ENCODE results near the gene KRT6A.

DNA sequence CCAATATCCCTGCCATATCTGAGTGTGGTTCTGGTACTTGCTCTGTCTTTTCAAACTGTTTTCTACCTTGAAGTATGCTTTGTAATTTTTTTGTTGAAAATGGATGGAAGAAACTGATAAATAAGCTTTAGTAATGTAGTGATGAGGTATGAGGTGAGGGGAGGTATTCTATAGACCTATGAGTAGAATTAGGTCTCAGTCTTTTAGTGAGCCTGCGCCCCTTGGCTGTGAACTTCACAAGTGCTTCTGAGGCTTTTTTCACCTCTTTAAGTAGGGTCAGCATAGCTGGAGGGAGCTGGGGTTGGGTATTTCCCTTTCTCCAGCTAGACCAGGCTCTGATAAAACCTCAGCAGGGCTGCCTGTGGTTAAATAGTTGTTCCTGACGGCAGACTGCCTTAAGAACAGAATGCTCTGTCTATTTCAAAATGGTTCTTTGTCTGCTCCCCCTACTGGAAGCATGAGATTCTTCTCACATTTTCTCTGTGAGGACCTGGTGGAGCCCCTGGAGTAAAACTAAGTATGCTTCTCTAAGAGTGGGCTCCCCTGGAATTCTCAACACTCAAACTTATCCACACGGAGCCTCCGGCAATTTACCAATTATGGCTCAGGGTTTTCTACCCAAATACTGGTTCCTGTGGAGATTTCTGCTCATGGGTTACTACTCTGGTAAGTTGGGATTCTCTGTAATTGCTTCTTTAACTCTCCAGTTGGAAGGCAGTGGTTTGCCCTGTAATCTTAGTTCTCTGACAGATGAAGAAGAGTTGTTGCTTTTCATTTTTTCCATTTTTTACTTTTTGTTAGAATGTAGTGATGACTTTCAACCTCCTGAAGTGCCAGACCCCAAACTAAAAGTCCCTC lies 14.0 kb upstream of the KRT6A start:
- TF ChIP-seq, protein P1, sequence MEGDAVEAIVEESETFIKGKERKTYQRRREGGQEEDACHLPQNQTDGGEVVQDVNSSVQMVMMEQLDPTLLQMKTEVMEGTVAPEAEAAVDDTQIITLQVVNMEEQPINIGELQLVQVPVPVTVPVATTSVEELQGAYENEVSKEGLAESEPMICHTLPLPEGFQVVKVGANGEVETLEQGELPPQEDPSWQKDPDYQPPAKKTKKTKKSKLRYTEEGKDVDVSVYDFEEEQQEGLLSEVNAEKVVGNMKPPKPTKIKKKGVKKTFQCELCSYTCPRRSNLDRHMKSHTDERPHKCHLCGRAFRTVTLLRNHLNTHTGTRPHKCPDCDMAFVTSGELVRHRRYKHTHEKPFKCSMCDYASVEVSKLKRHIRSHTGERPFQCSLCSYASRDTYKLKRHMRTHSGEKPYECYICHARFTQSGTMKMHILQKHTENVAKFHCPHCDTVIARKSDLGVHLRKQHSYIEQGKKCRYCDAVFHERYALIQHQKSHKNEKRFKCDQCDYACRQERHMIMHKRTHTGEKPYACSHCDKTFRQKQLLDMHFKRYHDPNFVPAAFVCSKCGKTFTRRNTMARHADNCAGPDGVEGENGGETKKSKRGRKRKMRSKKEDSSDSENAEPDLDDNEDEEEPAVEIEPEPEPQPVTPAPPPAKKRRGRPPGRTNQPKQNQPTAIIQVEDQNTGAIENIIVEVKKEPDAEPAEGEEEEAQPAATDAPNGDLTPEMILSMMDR (IDR thresholded peaks at IDR 0.05; ENCODE audit: control extremely low read depth in 1 of 3, insufficient read depth in 1 of 3, low read depth in 1 of 3, low read length in 3 of 3), result peak in 2 of 3 experiments; percentile 67 to 70; a peak in 3 of 4 replicates
- TF ChIP-seq POLR2AphosphoS5 (IDR thresholded peaks at IDR 0.05; ENCODE audit: low read depth, low read length), result no peak
- no peak for TF ChIP-seq POLR2A (IDR thresholded peaks at IDR 0.05; ENCODE audit: control extremely low read depth in 1 of 2, low read depth in 2 of 2, low read length in 2 of 2)
